ENCODE data around the gene NFIC.
"Not testable (repeated sequence)": the region's sequence is repeated elsewhere in the genome, so short reads cannot be mapped to it uniquely, and the experiment has no call there.

Gene NFIC

DNA sequence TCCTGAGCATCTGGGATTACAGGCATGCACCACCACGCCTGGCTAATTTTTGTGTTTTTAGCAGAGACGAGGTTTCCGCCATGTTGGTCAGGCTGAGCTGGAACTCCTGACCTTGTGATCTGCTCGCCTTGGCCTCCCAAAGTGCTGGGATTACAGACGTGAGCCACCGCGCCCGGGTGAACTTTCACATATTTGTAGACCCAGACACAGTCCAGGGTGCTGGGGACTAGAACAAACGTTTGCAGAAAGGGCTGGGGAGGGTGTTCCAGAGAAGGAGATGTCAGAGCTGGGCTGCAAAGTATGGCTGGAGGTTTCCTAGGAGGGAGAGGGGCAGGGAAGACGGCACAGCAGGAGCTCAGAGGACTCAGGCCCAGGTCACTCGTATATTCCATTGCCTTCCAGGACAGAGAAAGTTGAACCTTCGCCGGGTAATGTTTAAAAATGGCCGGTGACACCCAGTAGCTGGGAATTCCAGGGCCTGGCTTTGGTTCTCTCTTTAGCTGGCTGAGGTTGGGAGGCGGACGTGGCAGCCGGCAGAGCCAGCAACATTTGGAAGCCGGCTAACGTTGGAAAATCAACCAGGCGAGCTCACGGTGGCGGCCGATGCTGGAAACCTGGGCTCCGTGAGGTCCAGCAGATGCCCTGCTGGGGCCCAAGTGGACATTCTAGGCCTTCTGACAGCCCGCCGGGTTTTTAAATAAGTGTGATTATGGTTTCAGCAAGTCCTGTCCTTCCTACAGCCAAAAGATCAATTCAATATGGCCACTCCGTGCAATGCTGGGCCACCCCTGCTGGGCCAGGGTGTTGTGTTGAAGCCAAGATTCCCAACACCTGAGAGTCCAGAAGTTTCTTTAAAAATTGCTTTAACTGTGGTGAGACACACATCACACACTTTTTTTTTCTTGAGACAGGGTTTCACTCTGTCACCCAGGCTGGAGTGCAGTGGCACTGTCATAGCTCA, 41.5 kb downstream of the NFIC start:
- DNase-seq (ENCODE audit: low read depth, low spot score), result no peak

GRCh38 chr19:3408996-3409345, 42.6 kb downstream of the NFIC start:
- H3K4me3 ChIP-seq (ENCODE audit: low read length), result no peak overlapping the region
- DNase-seq (ENCODE audit: low read depth, low spot score), result no peak

More for the DNA sequence above, 41.5 kb downstream of the NFIC start:
- no peak overlapping the region for H3K4me3 ChIP-seq (ENCODE audit: low read length)

DNA sequence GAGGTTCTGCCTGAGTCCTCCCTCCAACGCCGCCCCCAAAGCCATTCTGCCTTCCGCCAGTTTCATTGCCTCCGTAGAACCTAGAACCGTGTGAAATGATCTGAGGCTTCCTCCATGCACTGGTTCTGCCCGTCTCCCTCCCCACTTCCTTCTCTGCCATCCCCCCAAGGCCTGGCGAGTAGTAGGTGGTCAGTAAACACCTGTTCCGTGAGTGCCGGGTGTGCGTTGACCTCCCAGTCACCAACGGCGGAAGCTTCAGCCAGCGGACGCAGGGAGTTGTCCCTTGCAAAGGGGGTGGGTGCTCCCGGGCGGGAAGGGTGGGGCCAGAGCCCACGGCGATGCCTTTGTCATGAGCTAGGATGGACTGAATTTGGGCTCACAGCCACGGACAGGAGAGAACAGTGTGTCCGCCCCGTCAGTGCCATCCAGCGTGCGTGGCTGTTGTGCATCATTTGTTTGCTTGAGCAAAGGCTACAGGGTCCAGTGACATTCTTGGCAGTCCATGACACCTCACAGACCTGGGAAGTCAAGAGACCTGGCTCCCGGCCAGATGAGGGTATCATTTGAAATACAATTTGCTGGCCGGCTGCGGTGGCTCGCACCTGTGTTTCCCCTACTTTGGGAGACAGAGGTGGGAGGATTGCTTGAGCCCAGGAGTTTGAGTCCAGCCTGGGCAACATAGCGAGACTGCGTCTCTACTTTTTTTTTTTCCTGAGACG, 43.1 kb downstream of the NFIC start:
- no peak overlapping the region for H3K4me3 ChIP-seq (ENCODE audit: low read length)
- no peak for DNase-seq (ENCODE audit: low read depth, low spot score)

- no peak for DNase-seq (ENCODE audit: low read depth, low spot score)
- H3K4me3 ChIP-seq (ENCODE audit: low read length), result no peak overlapping the region
Measured at GRCh38 chr19:3411636-3412035, 45.3 kb downstream of the NFIC start.

DNA sequence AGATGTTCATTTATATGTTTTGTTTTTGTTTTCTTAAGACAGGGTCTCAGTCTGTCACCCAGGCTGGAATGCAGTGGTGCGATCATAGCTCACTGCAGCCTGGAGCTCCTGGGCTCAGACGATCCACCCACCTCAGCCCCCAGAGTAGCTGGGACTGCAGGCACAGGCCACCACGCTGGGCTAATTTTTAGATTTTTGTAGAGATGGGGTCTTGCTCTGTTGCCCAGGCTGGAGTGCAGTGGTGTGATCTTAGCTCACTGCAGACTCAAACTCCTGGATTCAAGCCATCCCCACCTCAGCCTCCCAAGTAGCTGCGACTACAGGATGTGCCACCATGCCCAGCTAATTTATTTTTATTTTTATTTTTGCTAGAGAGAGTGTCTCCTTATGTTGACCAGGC, 45.7 kb downstream of the NFIC start:
- no peak for DNase-seq (ENCODE audit: low read depth, low spot score)
- H3K4me3 ChIP-seq (ENCODE audit: low read length), result no peak overlapping the region

DNA sequence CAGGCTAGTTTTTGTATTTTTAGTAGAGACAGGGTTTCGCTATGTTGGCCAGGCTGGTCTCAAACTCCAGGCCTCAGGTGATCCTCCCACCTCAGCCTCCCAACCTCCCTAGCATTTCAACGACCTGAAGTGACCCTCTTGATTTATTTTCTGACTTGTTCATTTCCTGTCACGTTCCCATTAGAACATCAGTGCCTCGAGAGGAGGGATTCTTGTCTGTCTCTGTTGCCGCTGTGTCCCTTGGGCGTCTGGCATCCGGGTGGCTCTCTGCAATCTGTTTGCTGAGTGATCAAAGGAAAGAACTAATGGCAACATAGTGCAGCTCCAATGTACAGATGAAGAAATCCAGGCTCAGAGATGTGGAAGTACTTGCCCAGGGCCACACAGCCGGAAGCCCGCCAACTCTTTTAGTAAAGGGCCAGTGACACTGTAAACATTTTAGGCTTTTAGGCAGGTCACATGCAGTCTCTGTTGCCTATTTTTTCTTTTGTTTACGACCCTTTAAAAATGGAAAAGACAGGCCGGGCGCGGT, 47.5 kb downstream of the NFIC start:
- no peak for DNase-seq (ENCODE audit: low read depth, low spot score)
- no peak overlapping the region for H3K4me3 ChIP-seq (ENCODE audit: low read length)

GRCh38 chr19:3415695-3416094, 49.3 kb downstream of the NFIC start:
- no peak overlapping the region for H3K4me3 ChIP-seq (ENCODE audit: low read length)
- DNase-seq (ENCODE audit: low read depth, low spot score), result no peak

DNA sequence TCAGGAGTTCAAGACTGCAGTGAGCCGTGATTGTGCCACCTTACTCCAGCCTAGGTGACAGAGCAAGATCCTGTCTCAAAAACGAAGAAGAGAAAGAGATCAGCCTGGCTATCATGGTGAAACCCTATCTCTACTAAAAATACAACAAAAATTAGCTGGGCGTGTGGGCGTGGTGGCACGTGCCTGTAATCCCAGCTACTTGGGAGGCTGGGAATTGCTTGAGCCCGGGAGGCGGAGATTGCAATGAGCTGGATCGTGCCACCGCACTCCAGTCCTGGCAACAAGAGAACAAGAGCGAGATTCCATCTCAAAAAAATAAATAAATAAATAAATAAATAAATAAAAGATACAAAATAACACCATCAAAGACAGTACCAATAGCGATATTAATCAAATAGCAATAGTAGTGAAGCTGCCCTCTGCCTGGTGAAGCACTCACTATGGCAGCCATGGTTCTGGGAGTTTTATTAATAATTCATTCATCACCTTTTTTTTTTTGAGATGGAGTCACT, 53.9 kb downstream of the NFIC start:
- DNase-seq (ENCODE audit: low read depth, low spot score), result no peak

GRCh38 chr19:3420909-3421619, 54.7 kb downstream of the NFIC start:
- no peak for DNase-seq (ENCODE audit: low read depth, low spot score)
- H3K4me3 ChIP-seq (ENCODE audit: low read length), result no peak overlapping the region

More for the DNA sequence above, 53.9 kb downstream of the NFIC start:
- H3K4me3 ChIP-seq (ENCODE audit: low read length), result no peak overlapping the region

GRCh38 chr19:3421656-3422055, 55.3 kb downstream of the NFIC start:
- DNase-seq (ENCODE audit: low read depth, low spot score); H3K4me3 ChIP-seq (ENCODE audit: low read length): not testable (repeated sequence)

- no peak for DNase-seq (ENCODE audit: low read depth, low spot score)
- no peak overlapping the region for H3K4me3 ChIP-seq (ENCODE audit: low read length)
Measured at GRCh38 chr19:3423183-3423829, 56.9 kb downstream of the NFIC start.

DNA sequence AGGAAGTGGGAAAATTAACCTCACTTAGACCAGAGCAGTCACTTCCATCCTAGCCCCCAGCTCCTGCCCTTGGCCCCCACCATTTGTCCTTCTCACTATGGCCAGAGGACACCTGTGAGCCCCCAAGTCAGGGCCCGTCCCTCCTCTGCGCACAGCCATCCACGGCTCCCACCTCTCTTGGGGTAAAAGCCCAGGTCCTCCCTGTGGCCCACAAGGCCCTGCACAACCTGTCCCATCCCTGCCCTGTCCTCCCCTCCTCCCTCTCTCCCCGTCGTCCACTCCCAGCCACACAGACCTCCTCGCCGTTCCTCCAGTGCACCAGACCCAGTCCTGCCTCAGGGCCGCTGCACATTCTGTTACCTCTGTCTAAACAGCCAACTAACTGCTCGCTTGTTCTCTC, 60.0 kb downstream of the NFIC start:
- DNase-seq (ENCODE audit: low read depth, low spot score), result no peak
- no peak overlapping the region for H3K4me3 ChIP-seq (ENCODE audit: low read length)

- DNase-seq (ENCODE audit: low read depth, low spot score), result not testable (repeated sequence)
Measured at GRCh38 chr19:3430366-3430680, 63.9 kb downstream of the NFIC start.

GRCh38 chr19:3431760-3432397, 65.5 kb downstream of the NFIC start:
- no peak overlapping the region for H3K4me3 ChIP-seq (ENCODE audit: low read length)
- no peak for DNase-seq (ENCODE audit: low read depth, low spot score)

More at GRCh38 chr19:3430366-3430680, 63.9 kb downstream of the NFIC start:
- H3K4me3 ChIP-seq (ENCODE audit: low read length), result not testable (repeated sequence)

DNA sequence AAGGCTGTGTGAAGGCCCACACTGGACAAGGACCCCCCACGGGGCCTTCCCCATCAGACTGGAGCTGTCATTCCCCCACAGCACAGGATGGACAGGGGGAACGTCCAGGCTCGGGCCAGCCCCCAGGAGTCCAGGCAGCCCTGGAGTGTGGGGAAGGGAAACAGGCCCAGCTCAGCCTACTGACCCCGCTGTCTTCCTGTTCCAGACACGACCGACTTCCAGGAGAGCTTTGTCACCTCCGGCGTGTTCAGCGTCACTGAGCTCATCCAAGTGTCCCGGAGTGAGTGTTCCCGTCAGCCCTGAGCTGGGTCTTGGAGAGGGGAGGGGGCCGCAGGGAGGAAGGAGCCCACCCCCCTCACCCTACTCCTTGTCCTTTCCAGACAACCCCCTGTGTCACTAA, 66.9 kb downstream of the NFIC start:
- no peak for DNase-seq (ENCODE audit: low read depth, low spot score)
- H3K4me3 ChIP-seq (ENCODE audit: low read length), result no peak overlapping the region

GRCh38 chr19:3433805-3434540, 67.6 kb downstream of the NFIC start:
- DNase-seq (ENCODE audit: low read depth, low spot score), result no peak
- H3K4me3 ChIP-seq (ENCODE audit: low read length), result peak overlapping the region; percentile 73

DNA sequence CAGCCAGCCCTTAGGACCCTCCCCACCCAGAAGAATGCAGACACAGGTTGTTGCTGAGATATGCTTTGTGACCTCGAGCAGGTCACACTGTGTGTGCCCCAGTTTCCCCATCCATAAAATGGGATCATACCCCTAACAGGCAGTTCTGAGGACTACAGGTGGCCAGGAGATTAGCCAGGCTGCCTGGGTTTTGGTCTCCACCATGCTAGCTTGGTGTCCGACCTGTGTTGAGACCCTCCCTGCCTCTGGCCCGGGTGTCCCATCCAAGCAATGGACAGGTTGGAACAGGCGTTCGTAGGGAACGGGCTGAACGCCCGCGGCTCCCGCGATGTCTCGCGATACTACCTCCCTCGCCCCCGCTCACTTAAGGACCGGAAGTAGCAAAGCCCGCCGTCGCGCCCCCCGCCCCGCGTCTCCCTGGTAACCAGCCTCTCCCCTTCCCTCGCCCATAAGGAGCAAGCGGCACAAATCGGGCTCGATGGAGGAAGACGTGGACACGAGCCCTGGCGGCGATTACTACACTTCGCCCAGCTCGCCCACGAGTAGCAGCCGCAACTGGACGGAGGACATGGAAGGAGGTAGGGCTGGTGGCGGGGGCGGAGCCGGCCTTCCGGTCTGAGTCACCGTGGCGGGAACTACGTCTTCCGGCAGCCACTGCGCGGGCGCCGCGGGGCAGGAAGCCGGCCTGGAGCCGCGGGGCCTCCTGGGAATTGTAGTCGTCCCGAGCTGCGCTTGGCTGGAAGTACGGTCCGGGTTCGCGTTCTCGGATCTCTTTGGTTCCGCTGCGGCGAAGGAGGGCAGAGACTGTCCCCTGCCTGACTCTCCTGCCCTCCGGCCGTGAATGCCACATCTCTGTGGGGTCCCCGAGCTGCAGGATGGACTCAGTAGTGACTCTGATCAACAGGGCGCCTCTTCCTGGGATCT, 68.5 kb downstream of the NFIC start:
- peak overlapping the region; percentile 73 for H3K4me3 ChIP-seq (ENCODE audit: low read length)
- peak; percentile 87 for DNase-seq (ENCODE audit: low read depth, low spot score)
